Esophagus squamous epithelium (tissue), 4 donors: ENCODE data around the gene WTAP.

Experiments used
- POLR2A ChIP-seq, 4 donors: fragments of 450-650 bp; IDR thresholded peaks; one replicate each; pipeline ENCODE4 v1.6.1; 2017; ENCODE audit warnings: antibody characterized with exemption in 4 of 4, mild to moderate bottlenecking in 4 of 4, moderate library complexity in 3 of 4
- TF ChIP-seq, protein P1 (sequence below), 6 experiments: fragments of 450-650 bp in 4 of 6; fragments of 200-600 bp in 2 of 6; sonication (generic) in 2 of 6; IDR thresholded peaks; one replicate each; pipeline ENCODE4 v1.5.1; 2016 to 2019; ENCODE audit warnings: antibody characterized with exemption in 6 of 6, mild to moderate bottlenecking in 4 of 6, moderate library complexity in 4 of 6

DNA sequence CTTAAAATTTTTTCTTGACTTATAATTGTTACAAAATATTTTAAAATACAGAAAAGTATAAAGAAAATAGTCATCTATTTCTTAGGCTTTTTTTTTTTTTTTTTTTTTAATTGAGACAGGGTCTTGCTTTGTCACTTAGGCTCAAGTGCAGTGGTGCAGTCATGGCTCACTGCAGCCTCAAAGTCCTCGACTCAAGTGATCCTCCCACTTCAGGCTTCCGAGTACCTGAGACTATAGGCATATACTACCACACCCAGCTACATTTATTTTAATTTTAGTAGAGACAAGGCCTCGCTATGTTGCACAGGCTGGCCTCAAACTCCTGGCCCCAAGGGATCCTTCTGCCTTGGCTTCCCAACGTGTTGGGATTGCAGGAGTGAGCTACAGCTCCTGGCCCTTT is 29.2 kb downstream of the WTAP start:
- TF ChIP-seq, protein P1, sequence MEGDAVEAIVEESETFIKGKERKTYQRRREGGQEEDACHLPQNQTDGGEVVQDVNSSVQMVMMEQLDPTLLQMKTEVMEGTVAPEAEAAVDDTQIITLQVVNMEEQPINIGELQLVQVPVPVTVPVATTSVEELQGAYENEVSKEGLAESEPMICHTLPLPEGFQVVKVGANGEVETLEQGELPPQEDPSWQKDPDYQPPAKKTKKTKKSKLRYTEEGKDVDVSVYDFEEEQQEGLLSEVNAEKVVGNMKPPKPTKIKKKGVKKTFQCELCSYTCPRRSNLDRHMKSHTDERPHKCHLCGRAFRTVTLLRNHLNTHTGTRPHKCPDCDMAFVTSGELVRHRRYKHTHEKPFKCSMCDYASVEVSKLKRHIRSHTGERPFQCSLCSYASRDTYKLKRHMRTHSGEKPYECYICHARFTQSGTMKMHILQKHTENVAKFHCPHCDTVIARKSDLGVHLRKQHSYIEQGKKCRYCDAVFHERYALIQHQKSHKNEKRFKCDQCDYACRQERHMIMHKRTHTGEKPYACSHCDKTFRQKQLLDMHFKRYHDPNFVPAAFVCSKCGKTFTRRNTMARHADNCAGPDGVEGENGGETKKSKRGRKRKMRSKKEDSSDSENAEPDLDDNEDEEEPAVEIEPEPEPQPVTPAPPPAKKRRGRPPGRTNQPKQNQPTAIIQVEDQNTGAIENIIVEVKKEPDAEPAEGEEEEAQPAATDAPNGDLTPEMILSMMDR (IDR thresholded peaks at IDR 0.05): no peak
- no peak for TF ChIP-seq POLR2A (IDR thresholded peaks at IDR 0.05)
